Neural crest cell (in vitro differentiated cells): ENCODE data around the gene ZNF888. TPM values are rescaled to one million over a fixed set of nuclear protein-coding genes. Genes with fewer than 3 reads are reported as not detected.
"Not testable (repeated sequence)": the region's sequence is repeated elsewhere in the genome, so short reads cannot be mapped to it uniquely, and the experiment has no call there.

ENCODE experiments used
- DNase-seq: peaks from one replicate; pipeline ENCODE4 v3.0.0; 2021; ENCODE audit warnings: low read depth, mixed read lengths, low spot score
- H3K27ac Mint-ChIP-seq: one replicate; pipeline ENCODE4 v1.8.0; 2021; ENCODE audit warnings: mild to moderate bottlenecking, mixed read lengths; ENCODE audit not compliant: unreplicated experiment
- H3K27me3 Mint-ChIP-seq: 2 replicates; pipeline ENCODE4 v1.8.0; 2021; ENCODE audit warnings: low read depth, mild to moderate bottlenecking, mixed read lengths
- H3K36me3 Mint-ChIP-seq: 2 replicates; pipeline ENCODE4 v1.8.0; 2021; ENCODE audit warnings: low read depth, mild to moderate bottlenecking, mixed read lengths
- H3K4me1 Mint-ChIP-seq: 2 replicates; pipeline ENCODE4 v1.8.0; 2021; ENCODE audit warnings: mixed read lengths
- H3K4me3 Mint-ChIP-seq: one replicate; pipeline ENCODE4 v1.8.0; 2021; ENCODE audit warnings: mild to moderate bottlenecking, mixed read lengths
- H3K9me3 Mint-ChIP-seq: 2 replicates; pipeline ENCODE4 v1.8.0; 2021; ENCODE audit warnings: mixed read lengths
- total RNA-seq: library from RNA; stranded (reverse); gene quantifications from 2 replicates; pipeline ENCODE4 v1.2.1, GENCODE V29; 2021
- TF ChIP-seq, protein P1 (sequence below): fragments of 200-600 bp; sonication (generic); conservative IDR thresholded peaks from 2 replicates; pipeline ENCODE4 v1.5.0; 2021; ENCODE audit warnings: antibody characterized with exemption, mild to moderate bottlenecking

ZNF888 gene
- total RNA-seq, 1 donor from 2014 or later, result 8.2 TPM

DNA sequence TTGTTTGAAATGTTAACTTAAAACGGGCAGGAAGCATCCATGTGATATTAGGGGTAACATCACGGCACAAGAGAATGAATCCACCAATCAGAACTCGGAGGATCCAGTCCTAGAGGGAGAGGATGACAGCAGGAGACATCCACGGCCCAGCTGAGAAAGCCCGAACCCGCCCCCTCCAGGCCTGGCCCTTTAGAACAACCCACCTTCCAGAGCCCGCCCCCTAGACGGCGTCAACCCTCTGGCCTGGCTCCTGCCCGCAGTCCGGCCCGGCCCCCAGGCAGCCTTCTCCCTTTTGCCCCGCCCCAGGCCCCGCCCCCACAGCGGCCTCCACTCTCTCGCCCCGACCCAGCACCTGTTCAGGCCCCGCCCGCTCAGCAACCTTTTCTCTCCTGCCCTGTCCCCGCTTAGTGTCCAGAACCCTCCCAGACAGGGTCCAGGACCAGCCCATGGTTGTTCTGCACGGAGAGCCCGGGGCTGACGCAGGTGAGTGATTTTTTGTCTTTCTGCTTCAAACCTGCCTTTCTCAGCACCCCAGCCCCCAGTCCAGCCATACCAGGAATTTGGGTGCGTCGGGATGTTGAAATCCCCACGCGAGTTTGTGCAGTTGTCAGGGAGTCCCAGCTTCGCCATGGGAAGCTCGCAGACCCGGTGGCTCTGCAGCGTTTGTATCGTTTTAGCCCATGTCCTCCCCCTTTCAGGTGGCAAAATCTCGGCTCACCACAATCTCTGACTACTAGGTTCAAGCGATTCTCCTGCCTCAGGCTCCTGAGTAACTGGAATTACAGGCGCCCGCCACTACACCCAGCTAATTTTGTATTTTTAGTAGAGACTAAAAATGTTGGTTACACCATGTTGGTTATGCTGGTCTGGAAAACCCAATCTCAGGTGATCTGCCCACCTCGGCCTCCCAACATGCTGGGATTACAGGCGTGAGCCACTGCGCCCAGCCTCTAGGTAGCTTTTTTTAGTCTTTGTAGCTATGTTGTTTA is 23.4 kb upstream of the ZNF888 start:
- Mint-ChIP-seq H3K4me3 (peak overlapping the region; percentile 37), H3K27me3 (peaks cover 10% of the 10 kb centered on the region), H3K4me1 (peaks cover 19% of the 10 kb centered on the region), H3K27ac (no peak overlapping the region), H3K9me3 (peaks cover 15% of the 10 kb centered on the region), H3K36me3 (peaks cover 45% of the 10 kb centered on the region)
- DNase-seq, result peak; percentile 22
- TF ChIP-seq, protein P1, sequence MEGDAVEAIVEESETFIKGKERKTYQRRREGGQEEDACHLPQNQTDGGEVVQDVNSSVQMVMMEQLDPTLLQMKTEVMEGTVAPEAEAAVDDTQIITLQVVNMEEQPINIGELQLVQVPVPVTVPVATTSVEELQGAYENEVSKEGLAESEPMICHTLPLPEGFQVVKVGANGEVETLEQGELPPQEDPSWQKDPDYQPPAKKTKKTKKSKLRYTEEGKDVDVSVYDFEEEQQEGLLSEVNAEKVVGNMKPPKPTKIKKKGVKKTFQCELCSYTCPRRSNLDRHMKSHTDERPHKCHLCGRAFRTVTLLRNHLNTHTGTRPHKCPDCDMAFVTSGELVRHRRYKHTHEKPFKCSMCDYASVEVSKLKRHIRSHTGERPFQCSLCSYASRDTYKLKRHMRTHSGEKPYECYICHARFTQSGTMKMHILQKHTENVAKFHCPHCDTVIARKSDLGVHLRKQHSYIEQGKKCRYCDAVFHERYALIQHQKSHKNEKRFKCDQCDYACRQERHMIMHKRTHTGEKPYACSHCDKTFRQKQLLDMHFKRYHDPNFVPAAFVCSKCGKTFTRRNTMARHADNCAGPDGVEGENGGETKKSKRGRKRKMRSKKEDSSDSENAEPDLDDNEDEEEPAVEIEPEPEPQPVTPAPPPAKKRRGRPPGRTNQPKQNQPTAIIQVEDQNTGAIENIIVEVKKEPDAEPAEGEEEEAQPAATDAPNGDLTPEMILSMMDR, result no peak

DNA sequence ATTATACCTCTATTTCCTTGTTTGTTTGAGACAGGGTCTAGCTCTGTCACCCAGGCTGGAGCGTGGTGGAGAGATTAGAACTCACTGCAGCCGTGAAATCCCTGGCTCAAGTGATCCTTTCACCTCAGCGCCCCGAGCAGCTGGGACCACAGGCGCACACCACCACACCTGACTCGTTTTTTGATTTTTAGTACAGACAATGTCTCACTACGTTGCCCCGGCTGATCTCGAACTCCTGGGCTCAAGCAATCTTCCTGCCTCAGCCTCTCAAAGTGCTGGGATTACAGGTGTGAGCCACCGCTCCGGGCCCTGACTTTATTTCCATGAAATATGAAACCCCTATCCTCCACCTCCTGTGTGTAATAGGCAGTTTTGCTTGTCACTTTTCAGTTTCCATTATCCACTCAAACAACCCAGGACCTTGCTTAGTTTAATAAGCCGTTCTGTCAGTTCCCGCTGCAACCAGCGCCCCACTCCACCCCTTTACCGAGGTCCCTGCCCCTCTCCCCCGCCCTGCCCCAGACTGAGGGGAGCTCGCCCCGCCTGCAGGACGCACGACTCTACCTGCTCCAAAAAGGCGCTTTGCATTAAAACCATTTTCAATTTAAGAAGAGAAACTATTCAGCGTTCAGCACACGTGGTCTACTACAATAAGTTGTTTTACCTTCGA is 22.6 kb upstream of the ZNF888 start:
- Mint-ChIP-seq H3K4me1 (peaks cover 25% of the 10 kb centered on the region), H3K4me3 (peak overlapping the region; percentile 71)

DNA sequence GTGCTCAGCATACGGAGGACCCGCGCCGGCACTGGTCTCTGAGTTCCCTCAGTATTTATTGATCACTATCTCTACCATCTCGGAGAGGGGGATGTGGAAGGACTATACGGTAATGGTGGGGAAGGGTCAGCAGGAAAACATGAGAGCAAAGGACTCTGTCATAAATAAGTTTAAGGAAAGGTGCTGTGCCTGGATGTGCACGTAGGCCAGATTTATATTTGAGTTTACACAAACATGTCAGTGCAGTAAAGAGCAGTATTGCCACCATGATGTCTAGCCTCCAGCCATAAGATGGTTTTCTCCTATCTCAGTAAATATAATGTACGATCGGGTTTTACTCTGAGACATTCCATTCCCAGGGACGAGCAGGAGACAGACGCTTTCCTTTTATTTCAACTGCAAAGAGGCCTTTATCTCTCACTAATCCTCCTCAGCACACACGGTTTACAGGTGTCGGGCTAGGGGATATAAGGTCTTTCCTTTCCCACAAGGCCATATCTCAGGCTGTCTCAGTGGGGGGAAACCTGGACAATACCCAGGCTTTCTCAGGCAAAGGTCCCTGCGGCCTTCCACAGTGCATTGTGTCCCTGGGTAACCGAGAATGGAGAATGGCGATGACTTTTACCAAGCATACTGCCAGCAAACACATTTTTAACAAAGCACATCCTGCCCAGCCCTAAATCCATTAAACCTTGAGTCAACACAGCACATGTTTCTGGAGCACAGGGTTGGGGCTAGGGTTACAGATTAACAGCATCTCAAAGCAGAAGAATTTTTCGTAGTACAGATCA is 21.7 kb upstream of the ZNF888 start:
- peak overlapping the region; percentile 71 for H3K4me3 Mint-ChIP-seq
- not testable (repeated sequence) for H3K9me3 Mint-ChIP-seq, DNase-seq, H3K27me3 Mint-ChIP-seq, H3K27ac Mint-ChIP-seq
- H3K4me1 Mint-ChIP-seq, result peaks cover 25% of the 10 kb centered on the region
- H3K36me3 Mint-ChIP-seq, result peaks cover 28% of the 10 kb centered on the region

More for the DNA sequence above, 22.6 kb upstream of the ZNF888 start:
- Mint-ChIP-seq H3K9me3 (peaks cover 13% of the 10 kb centered on the region), H3K27me3 (peaks cover 10% of the 10 kb centered on the region), H3K36me3 (peaks cover 37% of the 10 kb centered on the region), H3K27ac (no peak overlapping the region)
- no peak for DNase-seq
- TF ChIP-seq, protein P1, result no peak

DNA sequence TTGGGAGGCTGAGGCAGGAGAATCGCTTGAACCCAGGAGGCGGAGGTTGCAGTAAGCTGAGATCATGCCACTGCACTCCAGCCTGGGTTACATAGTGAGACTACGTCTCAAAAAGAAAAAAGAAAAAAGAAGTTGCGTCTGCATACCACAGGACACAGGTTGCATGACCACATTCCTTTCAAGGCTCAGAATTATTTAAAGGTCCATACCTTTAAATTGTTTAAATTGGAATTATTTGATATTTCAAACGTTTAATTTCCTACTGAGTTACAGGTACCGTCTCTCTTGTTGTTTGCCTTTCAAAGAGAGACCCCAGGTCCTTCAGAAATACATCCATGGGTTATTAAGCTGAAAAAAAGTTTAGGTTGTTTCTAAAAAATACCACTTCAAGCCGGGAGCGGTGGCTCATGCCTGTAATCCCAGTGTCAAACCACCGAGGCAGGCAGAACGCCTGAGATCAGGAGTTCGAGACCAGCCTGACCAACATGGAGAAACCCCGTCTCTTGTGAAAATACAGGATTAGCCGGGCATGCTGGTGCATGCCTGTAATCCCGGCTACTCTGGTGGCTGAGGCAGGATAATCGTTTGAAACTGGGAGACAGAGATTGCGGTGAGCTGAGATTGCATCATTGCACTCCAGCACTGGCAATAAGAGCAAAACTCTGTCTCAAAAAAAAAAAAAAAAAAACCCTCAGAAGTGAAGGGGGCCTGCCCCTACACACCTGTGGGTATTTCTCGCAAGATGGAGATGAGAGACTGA is 20.8 kb upstream of the ZNF888 start:
- Mint-ChIP-seq H3K27ac (no peak overlapping the region), H3K4me3 (peak overlapping the region; percentile 41), H3K27me3 (peaks cover 7% of the 10 kb centered on the region), H3K4me1 (peaks cover 25% of the 10 kb centered on the region), H3K36me3 (peaks cover 21% of the 10 kb centered on the region), H3K9me3 (no peaks in the 10 kb centered on the region)
- no peak for DNase-seq
- TF ChIP-seq, protein P1, result no peak

DNA sequence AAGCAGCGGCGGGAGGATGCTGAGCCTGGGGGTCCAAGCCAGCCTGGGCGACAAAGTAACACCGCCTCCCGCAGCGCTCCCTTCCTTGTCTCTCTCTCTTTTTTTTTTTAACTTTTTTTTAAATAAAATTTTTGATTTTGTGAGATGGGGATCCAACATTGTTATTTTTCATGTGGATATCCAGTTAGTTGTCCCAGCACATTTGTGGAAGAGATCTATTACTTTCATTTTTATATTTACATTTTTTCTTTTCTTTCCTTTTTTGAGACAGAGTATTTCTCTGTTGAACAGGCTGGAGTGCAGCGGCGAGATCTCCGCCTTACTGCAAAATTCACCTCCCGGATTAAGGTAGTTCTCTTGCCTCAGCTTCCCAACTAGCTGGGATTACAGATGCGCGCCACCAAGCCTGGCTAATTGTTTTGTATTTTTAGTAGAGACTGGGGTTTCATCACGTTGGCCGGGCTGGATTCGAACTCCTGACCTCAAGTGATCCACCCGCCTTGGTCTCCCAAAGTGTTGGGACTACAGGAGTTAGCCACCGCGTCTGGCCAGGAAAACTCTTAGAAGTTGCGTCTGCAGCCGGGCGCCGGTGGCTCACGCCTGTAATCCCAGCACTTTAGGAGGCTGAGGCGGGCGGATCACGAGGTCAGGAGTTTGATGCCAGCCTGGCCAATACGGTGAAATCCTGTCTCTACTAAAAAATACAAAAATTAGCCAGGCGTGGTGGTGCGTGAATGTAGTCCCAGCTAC is 20.1 kb upstream of the ZNF888 start:
- H3K36me3 Mint-ChIP-seq, result peaks cover 20% of the 10 kb centered on the region
- peak overlapping the region; percentile 93 for H3K4me3 Mint-ChIP-seq
- H3K4me1 Mint-ChIP-seq, result peaks cover 29% of the 10 kb centered on the region
- peaks cover 7% of the 10 kb centered on the region for H3K27me3 Mint-ChIP-seq
- DNase-seq, result no peak
- no peaks in the 10 kb centered on the region for H3K9me3 Mint-ChIP-seq
- TF ChIP-seq, protein P1, result no peak
- H3K27ac Mint-ChIP-seq, result no peak overlapping the region
